ENCODE data around the gene TMUB1.
A peak's percentile ranks its signal among the peaks of the same experiment; 100 is the strongest.

TMUB1 gene

GRCh38 chr7:151066273-151066974 lies 16.9 kb downstream of the TMUB1 start:
- no peak for DNase-seq

- no peak for DNase-seq
These were observed 17.8 kb downstream of the TMUB1 start for GRCh38 chr7:151065516-151065915.

GRCh38 chr7:151064993-151065392 lies 18.3 kb downstream of the TMUB1 start:
- DNase-seq = no peak

- DNase-seq = no peak
These were observed 18.8 kb downstream of the TMUB1 start for GRCh38 chr7:151064454-151064853.

GRCh38 chr7:151063212-151063561 lies 20.1 kb downstream of the TMUB1 start:
- no peak for DNase-seq

GRCh38 chr7:151062399-151063211 lies 20.7 kb downstream of the TMUB1 start:
- no peak for DNase-seq

GRCh38 chr7:151062111-151062398 lies 21.2 kb downstream of the TMUB1 start:
- DNase-seq = no peak

GRCh38 chr7:151061213-151062110 lies 21.8 kb downstream of the TMUB1 start:
- DNase-seq = no peak

- DNase-seq = peak; percentile 22
These were observed 22.7 kb downstream of the TMUB1 start for GRCh38 chr7:151060416-151061212.

GRCh38 chr7:151060113-151060415 lies 23.2 kb downstream of the TMUB1 start:
- no peak for DNase-seq

GRCh38 chr7:151059367-151060112 lies 23.8 kb downstream of the TMUB1 start, which contains the start of gene SLC4A2:
Gene SLC4A2 (plus strand): TSS chr7:151059589. CDS start chr7:151061988, 2,399 bp downstream.
- peak; percentile 41 for DNase-seq

- peak; percentile 46 for DNase-seq
These were observed 24.4 kb downstream of the TMUB1 start for GRCh38 chr7:151058781-151059366.

GRCh38 chr7:151057989-151058780 lies 25.1 kb downstream of the TMUB1 start:
- peak; percentile 98 for DNase-seq

- no peak for DNase-seq
These were observed 25.7 kb downstream of the TMUB1 start, which contains the start of gene CDK5 for GRCh38 chr7:151057506-151057988. Gene CDK5 (minus strand): TSS chr7:151057897. CDS start chr7:151057848, 49 bp downstream.

- DNase-seq = no peak
These were observed 26.4 kb downstream of the TMUB1 start for GRCh38 chr7:151056666-151057505.

GRCh38 chr7:151056283-151056665 lies 27.0 kb downstream of the TMUB1 start:
- no peak for DNase-seq

GRCh38 chr7:151053751-151054150 lies 29.5 kb downstream of the TMUB1 start:
- DNase-seq = no peak

- no peak for DNase-seq
These were observed 30.2 kb downstream of the TMUB1 start for GRCh38 chr7:151053096-151053495.

- DNase-seq = no peak
These were observed 32.2 kb downstream of the TMUB1 start for GRCh38 chr7:151051108-151051507.

Data from DMS79 treated with DMSO at 0.1 percent for 48 hours (cell line).